NCI-H82 treated with DMSO at 0.1 percent for 48 hours (cell line): ENCODE data around the gene NUDT14.

Experiments used
- DNase-seq: peaks from one replicate; lab custom pipeline; 2025; ENCODE audit not compliant: unreplicated experiment; lab: John Stamatoyannopoulos, UW

NUDT14 gene

GRCh38 chr14:105180592-105181548, at the start of gene NUDT14:
Gene NUDT14 (minus strand): TSS chr14:105181312. CDS start chr14:105181209, 103 bp downstream.
- no peak for DNase-seq

DNA sequence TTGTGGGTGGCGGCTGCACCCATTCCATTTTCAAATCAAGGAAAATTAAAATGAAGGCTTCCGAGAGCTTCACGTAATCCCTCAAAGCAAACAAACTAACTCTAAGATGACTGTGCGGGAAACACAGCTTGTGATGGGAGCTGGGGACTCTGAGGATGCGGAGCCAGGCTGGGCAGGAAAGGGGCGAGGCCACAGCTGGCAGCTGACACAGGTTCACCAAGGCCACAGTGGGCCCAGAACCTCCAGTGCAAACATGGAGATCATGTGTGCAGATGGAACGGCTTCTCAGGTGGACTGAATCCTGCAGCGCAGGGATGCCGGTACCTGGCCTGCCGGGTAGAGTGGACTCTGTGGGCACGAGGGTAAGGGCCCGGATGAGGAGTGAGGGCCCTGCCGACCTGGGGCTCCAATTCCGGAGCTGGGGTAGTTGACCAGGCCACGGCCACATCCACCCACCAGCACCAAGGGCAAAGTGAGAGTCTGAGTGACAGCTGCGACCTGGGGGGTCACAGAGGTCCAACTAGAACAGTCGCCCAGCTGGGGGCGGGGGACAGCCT, 48.1 kb upstream of the NUDT14 start:
- no peak for DNase-seq

DNA sequence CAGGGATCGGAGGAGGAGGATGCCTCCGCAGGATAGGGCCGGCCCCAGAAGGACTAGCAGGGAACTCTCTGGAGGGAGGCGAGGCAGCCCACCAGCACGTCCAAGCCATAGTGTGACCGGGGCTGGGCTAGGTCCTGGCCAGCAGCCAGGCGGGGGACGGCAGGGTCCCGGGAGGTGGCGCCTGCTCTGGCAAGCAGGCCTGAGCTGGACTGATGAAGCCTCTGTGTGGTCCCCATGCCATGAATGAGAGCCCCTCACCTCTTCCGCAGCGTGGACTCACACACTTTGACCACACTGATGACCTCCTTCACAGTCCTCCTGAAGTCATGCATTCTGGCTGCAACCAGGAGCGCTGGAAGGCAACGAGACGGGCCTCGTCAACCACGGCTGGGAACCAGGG, 47.5 kb upstream of the NUDT14 start:
- no peak for DNase-seq

- DNase-seq, result no peak
Measured at GRCh38 chr14:105227346-105227745, 46.2 kb upstream of the NUDT14 start.

GRCh38 chr14:105226198-105226597, 45.1 kb upstream of the NUDT14 start:
- no peak for DNase-seq

GRCh38 chr14:105224845-105225570, 43.9 kb upstream of the NUDT14 start:
- no peak for DNase-seq

- no peak for DNase-seq
Measured at GRCh38 chr14:105223770-105224544, 42.8 kb upstream of the NUDT14 start.

DNA sequence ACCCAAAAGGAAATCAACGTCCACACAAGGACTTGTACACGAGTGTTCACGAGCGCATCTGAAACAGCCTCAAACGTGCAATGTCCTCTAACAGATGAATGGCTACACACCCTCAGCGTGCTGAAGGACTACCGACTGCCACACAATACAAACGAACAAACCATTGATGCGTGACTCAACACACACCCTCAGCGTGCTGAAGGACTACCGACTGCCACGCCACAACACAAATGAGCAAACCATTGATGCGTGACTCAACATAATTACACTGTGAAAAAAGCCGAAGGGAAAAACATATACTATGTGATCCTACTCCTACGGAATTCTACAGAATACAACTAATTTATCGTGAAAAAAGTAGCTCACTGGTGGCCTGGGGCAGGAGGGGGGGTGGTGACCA, 42.1 kb upstream of the NUDT14 start:
- DNase-seq, result no peak

GRCh38 chr14:105221598-105222178, 40.6 kb upstream of the NUDT14 start:
- no peak for DNase-seq

GRCh38 chr14:105220699-105221597, 39.8 kb upstream of the NUDT14 start:
- no peak for DNase-seq

DNA sequence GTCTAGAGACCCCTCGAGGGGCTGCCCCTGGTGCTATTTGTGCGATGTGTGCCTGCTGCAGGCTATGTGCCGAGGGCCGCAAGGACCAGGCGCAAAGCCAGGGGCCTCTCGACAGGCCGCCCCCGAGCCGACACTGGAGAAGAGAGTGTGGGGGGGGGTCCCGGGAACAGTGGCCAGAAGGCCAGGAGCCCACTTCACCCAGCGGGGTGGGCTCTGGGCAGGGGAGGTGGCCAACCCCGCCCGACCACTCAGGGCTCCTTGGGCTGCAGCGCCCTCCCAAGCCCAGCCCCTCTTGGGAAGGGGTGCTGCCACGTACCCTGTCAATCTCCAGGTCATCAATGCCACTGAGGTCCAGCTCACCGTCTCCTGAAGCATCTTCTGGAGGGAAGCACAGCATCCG, 38.6 kb upstream of the NUDT14 start:
- no peak for DNase-seq

GRCh38 chr14:105219043-105219612, 38.0 kb upstream of the NUDT14 start:
- no peak for DNase-seq

DNA sequence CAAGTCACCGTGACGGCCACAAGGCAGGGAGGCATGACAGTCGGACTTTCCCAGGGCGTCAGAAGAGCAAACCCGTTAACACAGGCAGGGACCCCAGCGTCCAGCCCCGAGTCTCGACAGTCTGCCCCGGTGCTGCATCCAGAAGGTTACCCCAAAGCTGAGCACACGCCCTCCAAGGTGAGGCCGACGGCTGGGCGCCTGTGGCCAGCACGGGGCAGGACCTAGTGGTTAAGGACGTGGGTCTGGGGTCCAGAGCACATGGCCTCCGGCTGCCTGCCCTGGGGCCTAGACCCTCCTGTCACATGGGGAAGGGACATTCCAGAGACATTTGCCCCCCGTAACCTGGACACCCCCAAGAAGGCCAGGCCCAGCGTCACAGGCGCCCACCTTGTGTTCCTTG, 37.5 kb upstream of the NUDT14 start:
- DNase-seq, result no peak

DNA sequence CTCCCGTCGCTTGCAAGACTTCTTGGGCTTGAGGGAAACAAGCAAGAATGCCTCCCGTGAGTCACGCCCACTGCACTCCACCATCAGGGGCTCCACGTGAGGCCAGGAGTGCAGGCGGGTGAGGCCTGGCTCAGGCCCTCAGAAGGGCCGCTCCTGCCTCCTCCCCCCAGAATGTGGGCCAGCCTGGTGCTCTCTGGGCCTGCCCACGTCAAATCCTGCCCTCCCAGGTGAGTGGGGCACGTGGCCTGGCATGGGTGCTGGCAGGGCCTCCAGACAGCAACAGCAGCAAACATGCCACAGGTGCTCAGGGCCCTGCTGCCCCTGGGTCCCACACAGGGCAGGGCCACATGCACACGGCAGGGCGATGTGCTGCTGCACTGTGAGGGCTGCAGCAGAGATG, 36.7 kb upstream of the NUDT14 start:
- no peak for DNase-seq

GRCh38 chr14:105216490-105217247, 35.6 kb upstream of the NUDT14 start:
- DNase-seq, result no peak

GRCh38 chr14:105215602-105216001, 34.5 kb upstream of the NUDT14 start:
- no peak for DNase-seq

DNA sequence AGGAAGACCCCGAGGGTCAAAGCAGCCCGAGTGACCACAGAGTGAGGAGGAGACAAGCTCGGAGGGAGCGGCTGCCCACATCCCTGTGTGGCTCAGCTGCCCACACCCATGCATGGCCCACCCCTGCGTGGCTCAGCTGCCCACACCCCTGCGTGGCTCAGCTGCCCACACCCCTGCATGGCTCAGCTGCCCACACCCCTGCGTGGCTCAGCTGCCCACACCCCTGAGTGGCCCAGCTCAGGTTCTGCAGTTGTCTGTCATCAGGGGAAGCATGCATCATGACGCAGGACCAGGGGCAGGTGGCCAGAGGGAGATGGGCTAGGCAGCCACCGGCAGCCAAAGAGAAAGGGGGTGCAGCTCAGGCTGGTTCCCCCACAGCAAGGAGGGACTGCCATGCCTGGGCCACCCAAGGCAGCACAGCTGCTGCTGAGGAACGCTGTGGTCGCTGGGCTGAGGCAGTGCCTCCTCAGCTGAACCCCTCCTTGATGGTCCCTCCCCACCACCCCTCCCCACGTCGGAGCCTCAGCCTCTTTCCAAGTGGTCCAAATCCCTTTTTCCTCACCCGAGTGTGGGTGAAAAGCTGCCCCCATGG, 33.3 kb upstream of the NUDT14 start:
- DNase-seq, result no peak

GRCh38 chr14:105213361-105213760, 32.2 kb upstream of the NUDT14 start:
- DNase-seq, result no peak
